ENCODE data around the gene DTX2. TPM values are rescaled to one million over a fixed set of nuclear protein-coding genes. Genes with fewer than 3 reads are reported as not detected.
"Not testable (repeated sequence)": the region's sequence is repeated elsewhere in the genome, so short reads cannot be mapped to it uniquely, and the experiment has no call there.

DTX2 gene
- polyA plus RNA-seq, 2 donors, result 46.2 to 171 TPM

DNA sequence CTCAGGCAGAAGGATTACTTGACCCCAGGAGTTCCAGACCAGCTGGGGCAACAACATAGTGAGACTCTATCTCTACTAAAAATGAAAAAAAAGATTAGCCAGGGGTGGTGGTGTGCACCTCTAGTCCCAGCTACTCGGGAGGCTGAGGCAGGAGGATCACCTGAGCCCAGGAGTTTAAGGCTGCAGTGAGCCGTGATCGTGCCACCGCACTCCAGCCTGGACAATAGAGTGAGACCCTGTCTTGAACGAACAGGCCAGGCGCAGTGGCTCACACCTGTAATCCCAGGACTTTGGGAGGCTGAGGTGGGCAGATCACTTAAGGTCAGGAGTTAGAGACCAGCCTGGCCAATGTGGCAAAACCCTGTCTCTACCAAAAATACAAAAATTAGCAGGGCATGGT lies 55.4 kb downstream of the DTX2 start:
- H3K4me3 ChIP-seq (ENCODE audit: low read depth in 1 of 2, low read length in 2 of 2); H3K27ac ChIP-seq (ENCODE audit: low read depth in 2 of 2, low read length in 1 of 2); H3K9me3 ChIP-seq (ENCODE audit: control insufficient read depth in 2 of 2, insufficient read depth in 1 of 2, low read depth in 1 of 2, low read length in 1 of 2); H3K4me1 ChIP-seq (ENCODE audit: control insufficient read depth in 2 of 2, insufficient read depth in 2 of 2, low read length in 1 of 2); H3K27me3 ChIP-seq (ENCODE audit: control insufficient read depth in 1 of 2, insufficient read depth in 2 of 2, low read length in 2 of 2); H3K36me3 ChIP-seq (ENCODE audit: control insufficient read depth in 2 of 2, insufficient read depth in 2 of 2, low read length in 1 of 2): not testable (repeated sequence)
- 91 to 96% methylated on average over 6 of the region's 6 CpGs for WGBS, 2 donors

DNA sequence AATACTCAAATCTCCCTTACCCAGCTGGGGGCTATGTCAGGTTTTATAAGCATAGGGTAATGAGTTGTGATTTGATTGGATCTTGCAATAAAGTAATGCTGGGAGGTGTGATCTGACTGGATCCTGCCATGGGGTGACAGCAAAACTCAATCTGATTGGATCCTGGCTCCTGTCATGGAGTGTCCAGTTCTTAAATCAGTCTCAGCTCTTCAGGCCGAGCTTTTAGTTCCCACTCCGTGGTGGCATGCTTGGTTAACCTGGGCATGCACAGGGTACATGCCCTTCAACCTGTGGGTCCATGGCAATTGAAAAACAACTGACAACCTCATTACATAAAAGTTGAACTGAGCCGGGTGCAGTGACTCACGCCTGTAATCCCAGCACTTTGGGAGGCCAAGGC lies 64.7 kb downstream of the DTX2 start:
- H3K9me3 ChIP-seq (ENCODE audit: control insufficient read depth in 2 of 2, insufficient read depth in 1 of 2, low read depth in 1 of 2, low read length in 1 of 2); H3K27ac ChIP-seq (ENCODE audit: low read depth in 2 of 2, low read length in 1 of 2); H3K4me3 ChIP-seq (ENCODE audit: low read depth in 1 of 2, low read length in 2 of 2); H3K27me3 ChIP-seq (ENCODE audit: control insufficient read depth in 1 of 2, insufficient read depth in 2 of 2, low read length in 2 of 2); H3K36me3 ChIP-seq (ENCODE audit: control insufficient read depth in 2 of 2, insufficient read depth in 2 of 2, low read length in 1 of 2); H3K4me1 ChIP-seq (ENCODE audit: control insufficient read depth in 2 of 2, insufficient read depth in 2 of 2, low read length in 1 of 2): not testable (repeated sequence)
- 85 to 86% methylated on average over 2 of the region's 4 CpGs for WGBS, 2 donors

DNA sequence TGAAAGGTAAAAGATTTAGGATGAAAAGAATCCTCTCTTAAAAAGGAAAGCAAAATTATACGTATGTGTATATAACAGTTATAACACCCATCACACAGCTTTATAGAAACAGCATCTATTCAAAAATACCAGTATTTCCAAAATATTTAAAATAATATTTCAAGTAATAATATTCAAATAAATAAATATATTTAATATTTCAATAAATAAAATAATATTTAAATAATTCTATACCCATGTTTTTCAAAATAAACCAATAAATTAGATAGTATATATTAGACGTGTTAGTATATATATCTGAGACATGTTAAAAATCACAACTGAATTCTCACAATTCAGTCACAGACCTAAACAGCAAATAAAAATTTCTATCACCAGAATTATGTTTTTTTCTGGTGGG lies 70.1 kb downstream of the DTX2 start:
- not testable (repeated sequence) for H3K36me3 ChIP-seq (ENCODE audit: control insufficient read depth in 2 of 2, insufficient read depth in 2 of 2, low read length in 1 of 2); H3K27me3 ChIP-seq (ENCODE audit: control insufficient read depth in 1 of 2, insufficient read depth in 2 of 2, low read length in 2 of 2); H3K4me3 ChIP-seq (ENCODE audit: low read depth in 1 of 2, low read length in 2 of 2); H3K27ac ChIP-seq (ENCODE audit: low read depth in 2 of 2, low read length in 1 of 2); H3K4me1 ChIP-seq (ENCODE audit: control insufficient read depth in 2 of 2, insufficient read depth in 2 of 2, low read length in 1 of 2); H3K9me3 ChIP-seq (ENCODE audit: control insufficient read depth in 2 of 2, insufficient read depth in 1 of 2, low read depth in 1 of 2, low read length in 1 of 2)
- WGBS, 2 donors, result 79 to 93% methylated on average over 2 of the region's 2 CpGs

DNA sequence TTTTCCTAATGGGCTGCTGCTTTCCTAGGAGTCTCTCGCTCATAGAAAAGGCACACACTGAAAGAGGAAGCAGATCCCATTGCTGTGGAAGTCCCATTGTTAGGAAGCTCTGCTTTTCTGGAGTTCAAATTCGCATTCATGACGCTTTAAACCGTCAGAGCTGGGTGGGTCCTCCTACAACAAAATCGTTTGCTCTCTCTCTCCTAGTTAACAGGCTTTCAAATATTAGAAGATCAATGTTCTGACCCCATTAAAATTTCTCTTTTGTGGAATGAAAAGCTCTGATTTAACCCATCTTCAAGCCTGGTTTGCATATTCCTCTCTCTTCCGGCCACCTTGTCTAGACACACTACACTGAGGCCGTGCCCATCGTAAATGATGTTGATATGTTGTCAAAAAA lies 81.7 kb downstream of the DTX2 start, which contains the start of gene SPDYE16:
Gene SPDYE16 (minus strand): TSS at position 101 of the 400 bp plus-strand sequence. CDS start 1,838 bp downstream, outside the sequence.
- not testable (repeated sequence) for H3K27me3 ChIP-seq (ENCODE audit: control insufficient read depth in 1 of 2, insufficient read depth in 2 of 2, low read length in 2 of 2); H3K36me3 ChIP-seq (ENCODE audit: control insufficient read depth in 2 of 2, insufficient read depth in 2 of 2, low read length in 1 of 2); H3K9me3 ChIP-seq (ENCODE audit: control insufficient read depth in 2 of 2, insufficient read depth in 1 of 2, low read depth in 1 of 2, low read length in 1 of 2); H3K4me1 ChIP-seq (ENCODE audit: control insufficient read depth in 2 of 2, insufficient read depth in 2 of 2, low read length in 1 of 2); H3K27ac ChIP-seq (ENCODE audit: low read depth in 2 of 2, low read length in 1 of 2); H3K4me3 ChIP-seq (ENCODE audit: low read depth in 1 of 2, low read length in 2 of 2)
- WGBS, 2 donors, result no CpG with 5 or more reads among the region's 8 CpGs

DNA sequence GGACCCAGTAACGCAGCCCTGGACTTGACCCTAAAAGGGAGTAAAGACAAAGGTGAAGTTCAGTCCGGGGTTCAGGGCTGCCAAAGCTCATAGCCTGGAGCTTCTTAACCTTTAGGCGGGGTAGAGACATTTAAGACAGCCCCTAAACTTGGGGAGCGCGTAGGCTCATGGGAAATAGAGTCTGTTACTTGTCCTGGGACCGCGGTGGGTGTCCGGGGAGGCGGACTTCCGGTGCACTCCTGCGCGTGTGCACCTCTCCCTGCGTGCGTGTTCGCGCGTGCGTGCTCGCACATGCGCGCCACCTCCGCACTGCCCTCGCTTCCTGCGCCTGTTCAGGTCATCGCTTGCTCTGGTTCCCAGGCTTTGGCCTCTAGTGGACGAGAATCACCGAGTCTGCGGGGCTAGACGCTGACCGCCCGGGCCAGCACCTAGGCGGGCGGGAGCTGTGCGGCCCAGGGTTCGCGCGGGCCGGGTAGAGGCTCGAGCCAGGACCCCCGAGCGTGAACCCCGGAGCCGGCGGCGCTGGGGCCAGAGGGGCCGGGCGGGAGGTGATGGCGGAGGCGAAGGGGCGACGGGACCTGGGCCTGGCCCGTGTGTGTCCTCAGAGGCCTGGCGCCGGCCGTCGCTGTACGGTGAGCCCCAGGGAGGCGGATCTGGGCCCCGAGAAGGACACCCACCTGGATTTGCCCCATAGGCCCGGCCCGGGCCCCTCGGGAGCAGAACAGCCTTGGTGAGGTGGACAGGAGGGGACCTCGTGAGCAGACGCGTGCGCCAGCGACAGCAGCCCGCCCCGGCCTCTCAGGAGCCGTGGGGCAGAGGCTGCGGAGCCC lies 87.7 kb downstream of the DTX2 start:
- H3K27me3 ChIP-seq (ENCODE audit: control insufficient read depth in 1 of 2, insufficient read depth in 2 of 2, low read length in 2 of 2); H3K9me3 ChIP-seq (ENCODE audit: control insufficient read depth in 2 of 2, insufficient read depth in 1 of 2, low read depth in 1 of 2, low read length in 1 of 2); H3K4me1 ChIP-seq (ENCODE audit: control insufficient read depth in 2 of 2, insufficient read depth in 2 of 2, low read length in 1 of 2); H3K36me3 ChIP-seq (ENCODE audit: control insufficient read depth in 2 of 2, insufficient read depth in 2 of 2, low read length in 1 of 2): not testable (repeated sequence)
- peak overlapping the region; percentile 76 to 84 for H3K27ac ChIP-seq (ENCODE audit: low read depth in 2 of 2, low read length in 1 of 2)
- peak overlapping the region; percentile 87 for H3K4me3 ChIP-seq (ENCODE audit: low read depth in 1 of 2, low read length in 2 of 2)
- WGBS, 2 donors, result 0 to 1% methylated on average over 68 to 71 of the region's 71 CpGs

DNA sequence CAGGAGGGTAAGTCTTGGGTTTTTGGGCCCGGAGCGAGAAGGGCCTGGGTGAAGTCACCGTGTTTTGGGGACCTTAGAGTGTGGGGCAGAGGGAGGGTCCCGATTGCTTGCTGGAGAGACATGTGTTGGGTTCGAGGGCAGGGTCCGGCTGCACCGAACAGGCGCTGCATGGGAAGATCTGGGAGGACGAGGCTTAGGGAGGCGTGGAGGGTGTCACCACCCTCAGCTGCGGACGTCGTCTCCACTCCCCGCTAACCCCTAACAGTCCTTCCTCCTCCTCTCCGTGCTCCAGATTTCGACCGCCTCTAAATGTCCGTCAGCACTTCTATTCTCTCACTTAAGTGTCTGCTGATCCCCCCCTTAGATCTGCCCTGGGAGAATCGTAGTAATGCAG lies 88.3 kb downstream of the DTX2 start:
- H3K4me1 ChIP-seq (ENCODE audit: control insufficient read depth in 2 of 2, insufficient read depth in 2 of 2, low read length in 1 of 2); H3K9me3 ChIP-seq (ENCODE audit: control insufficient read depth in 2 of 2, insufficient read depth in 1 of 2, low read depth in 1 of 2, low read length in 1 of 2); H3K36me3 ChIP-seq (ENCODE audit: control insufficient read depth in 2 of 2, insufficient read depth in 2 of 2, low read length in 1 of 2); H3K27me3 ChIP-seq (ENCODE audit: control insufficient read depth in 1 of 2, insufficient read depth in 2 of 2, low read length in 2 of 2): not testable (repeated sequence)
- WGBS, 2 donors, result 0 to 1% methylated on average over 17 to 19 of the region's 19 CpGs
- H3K4me3 ChIP-seq (ENCODE audit: low read depth in 1 of 2, low read length in 2 of 2), result peak overlapping the region; percentile 87
- H3K27ac ChIP-seq (ENCODE audit: low read depth in 2 of 2, low read length in 1 of 2), result peak overlapping the region; percentile 76 to 84

DNA sequence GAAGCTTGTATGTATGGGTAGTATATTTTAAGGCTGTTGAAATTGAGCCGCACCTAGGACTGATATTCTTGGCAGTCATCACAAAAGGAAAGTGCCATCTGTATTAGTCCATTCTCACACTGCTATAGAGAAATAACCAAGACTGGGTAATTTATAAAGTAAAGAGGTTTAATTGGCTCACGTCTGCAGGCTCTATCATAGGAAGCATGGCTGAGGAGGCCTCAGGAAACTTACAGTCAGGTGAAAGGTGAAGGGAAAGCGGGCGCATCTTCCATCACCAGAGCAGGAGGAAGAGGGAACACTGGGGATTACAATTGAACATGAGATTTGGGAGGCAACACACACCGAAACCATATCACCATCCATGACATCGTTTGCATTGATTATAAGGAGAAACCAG lies 90.5 kb downstream of the DTX2 start:
- not testable (repeated sequence) for H3K36me3 ChIP-seq (ENCODE audit: control insufficient read depth in 2 of 2, insufficient read depth in 2 of 2, low read length in 1 of 2); H3K4me3 ChIP-seq (ENCODE audit: low read depth in 1 of 2, low read length in 2 of 2); H3K27me3 ChIP-seq (ENCODE audit: control insufficient read depth in 1 of 2, insufficient read depth in 2 of 2, low read length in 2 of 2); H3K27ac ChIP-seq (ENCODE audit: low read depth in 2 of 2, low read length in 1 of 2); H3K4me1 ChIP-seq (ENCODE audit: control insufficient read depth in 2 of 2, insufficient read depth in 2 of 2, low read length in 1 of 2); H3K9me3 ChIP-seq (ENCODE audit: control insufficient read depth in 2 of 2, insufficient read depth in 1 of 2, low read depth in 1 of 2, low read length in 1 of 2)
- WGBS, 2 donors, result 83 to 85% methylated on average over 4 to 6 of the region's 6 CpGs

Other genes with a start within 250 kb of the DTX2 start
- gene HSPB1, start 159.0 kb upstream of the DTX2 start, polyA plus RNA-seq, result 1,000 to 10,000 TPM; 4,444 to 4,845 TPM
- gene YWHAG, start 102.7 kb upstream of the DTX2 start, polyA plus RNA-seq, result 10 to 100 TPM; 35.2 to 53.3 TPM
- gene SSC4D, start 52.0 kb upstream of the DTX2 start, polyA plus RNA-seq, result under 1 TPM; 0.59 to 0.88 TPM
- 1 to 10 TPM; 4.3 to 6.9 TPM for gene ZP3, start 36.8 kb upstream of the DTX2 start, polyA plus RNA-seq
- 10 to 100 TPM; 16.7 to 63.9 TPM for gene UPK3B, start 48.8 kb downstream of the DTX2 start, polyA plus RNA-seq
- gene SPDYE16, start 81.6 kb downstream of the DTX2 start, polyA plus RNA-seq, result under 1 TPM; 0.05 to 0.08 TPM
- gene POMZP3, start 165.6 kb downstream of the DTX2 start, polyA plus RNA-seq, result 1 to 10 TPM; 4.5 to 8.3 TPM